CD14-positive monocyte (primary cell): ENCODE measurements around the gene TPPP. TPM values are rescaled to one million over a fixed set of nuclear protein-coding genes. Genes with fewer than 3 reads are reported as not detected.

Experiments
- DNase-seq, 3 donors: peaks; one replicate each; pipeline ENCODE4 v3.0.0-alpha.2; 2011 to 2022
- H2AFZ ChIP-seq: 2 replicates; pipeline ENCODE4 v1.6.0; 2012; ENCODE audit warnings: mild to moderate bottlenecking, low read depth, low read length, inconsistent platforms; ENCODE audit not compliant: insufficient read depth, poor library complexity, severe bottlenecking
- H3K27ac ChIP-seq, 2 donors: 1 replicate in 1 of 2; 2 replicates in 1 of 2; pipeline ENCODE4 v1.5.1; 2012 to 2013; ENCODE audit warnings: low read length in 2 of 2, control low read depth in 1 of 2, inconsistent platforms in 1 of 2, low read depth in 1 of 2, mild to moderate bottlenecking in 1 of 2
- H3K27me3 ChIP-seq, 2 donors: one replicate each; pipeline versions ENCODE4 v1.6.0 to v1.6.1; 2011 to 2013; ENCODE audit warnings: low read length in 2 of 2; ENCODE audit not compliant: control insufficient read depth in 2 of 2, insufficient read depth in 2 of 2
- H3K36me3 ChIP-seq, 2 donors: replicated peaks in 1 of 2; 1 replicate in 1 of 2; 2 replicates in 1 of 2; pipeline versions ENCODE4 v1.5.1 to v1.6.1; 2012 to 2013; ENCODE audit warnings: low read length in 2 of 2, control low read depth in 1 of 2, inconsistent platforms in 1 of 2, mild to moderate bottlenecking in 1 of 2; ENCODE audit not compliant: insufficient read depth in 2 of 2, control insufficient read depth in 1 of 2
- H3K4me1 ChIP-seq, 2 donors: 1 replicate in 1 of 2; 2 replicates in 1 of 2; pipeline versions ENCODE4 v1.5.1 to v1.6.1; 2012 to 2013; ENCODE audit warnings: low read length in 2 of 2, control low read depth in 1 of 2, inconsistent platforms in 1 of 2, mild to moderate bottlenecking in 1 of 2, moderate library complexity in 1 of 2; ENCODE audit not compliant: insufficient read depth in 2 of 2, control insufficient read depth in 1 of 2
- H3K4me2 ChIP-seq: replicated peaks from 2 replicates; pipeline ENCODE3; 2012; ENCODE audit warnings: low read length, moderate library complexity, mild to moderate bottlenecking; ENCODE audit not compliant: poor library complexity, severe bottlenecking; ENCODE audit errors: extremely low read depth
- H3K4me3 ChIP-seq, 3 experiments: fragments of 200-600 bp in 1 of 3; sonication (generic) in 1 of 3; replicated peaks in 1 of 3; 1 replicate in 2 of 3; 2 replicates in 1 of 3; pipeline ENCODE4 v1.5.1; 2011 to 2013; ENCODE audit warnings: low read length in 3 of 3, mild to moderate bottlenecking in 3 of 3, control low read depth in 2 of 3, low read depth in 2 of 3, inconsistent platforms in 1 of 3, moderate library complexity in 1 of 3
- H3K79me2 ChIP-seq: 2 replicates; pipeline ENCODE4 v1.6.0; 2012; ENCODE audit warnings: mild to moderate bottlenecking, control low read depth, inconsistent platforms, low read length, moderate library complexity; ENCODE audit not compliant: insufficient read depth
- H3K9ac ChIP-seq: 2 replicates; pipeline ENCODE4 v1.6.0; 2017; ENCODE audit warnings: low read length, mild to moderate bottlenecking; ENCODE audit not compliant: insufficient read depth, poor library complexity, severe bottlenecking
- H3K9me3 ChIP-seq, 2 donors: replicated peaks in 1 of 2; 1 replicate in 1 of 2; 2 replicates in 1 of 2; pipeline versions ENCODE4 v1.5.1 to v1.6.1; 2012 to 2013; ENCODE audit warnings: low read length in 2 of 2, control low read depth in 1 of 2; ENCODE audit not compliant: control insufficient read depth in 1 of 2, insufficient read depth in 1 of 2
- H4K20me1 ChIP-seq: 2 replicates; pipeline ENCODE4 v1.6.0; 2012; ENCODE audit warnings: mild to moderate bottlenecking, low read length, control low read depth, moderate library complexity; ENCODE audit not compliant: insufficient read depth
- H3K27ac Mint-ChIP-seq, 7 donors: one replicate each; pipeline ENCODE4 v1.8.0; 2020; ENCODE audit warnings: mild to moderate bottlenecking in 7 of 7, mixed read lengths in 7 of 7, moderate library complexity in 6 of 7, inconsistent platforms in 2 of 7
- H3K27me3 Mint-ChIP-seq, 3 donors: one replicate each; pipeline ENCODE4 v1.8.0; 2021 to 2022; ENCODE audit warnings: low read depth in 3 of 3, mild to moderate bottlenecking in 3 of 3, mixed read lengths in 3 of 3, moderate library complexity in 3 of 3, inconsistent platforms in 1 of 3
- H3K36me3 Mint-ChIP-seq, 2 donors: one replicate each; pipeline ENCODE4 v1.8.0; 2020; ENCODE audit warnings: mixed read lengths in 2 of 2, inconsistent platforms in 1 of 2, mild to moderate bottlenecking in 1 of 2
- H3K4me1 Mint-ChIP-seq: one replicate; pipeline ENCODE4 v1.8.0; 2020; ENCODE audit warnings: mild to moderate bottlenecking, mixed read lengths
- H3K4me3 Mint-ChIP-seq, 2 donors: one replicate each; pipeline ENCODE4 v1.8.0; 2020; ENCODE audit warnings: mild to moderate bottlenecking in 2 of 2, mixed read lengths in 2 of 2, moderate library complexity in 1 of 2
- H3K9me3 Mint-ChIP-seq, 7 donors: one replicate each; pipeline ENCODE4 v1.8.0; 2020 to 2022; ENCODE audit warnings: mixed read lengths in 7 of 7, mild to moderate bottlenecking in 6 of 7, moderate library complexity in 6 of 7, inconsistent platforms in 2 of 7
- WGBS: methylation state at CpG from one replicate; pipeline ENCODE4 v1.1.5; 2013; ENCODE audit warnings: missing lambda C conversion rate; ENCODE audit not compliant: insufficient coverage; 5-methylcytosine and 5-hydroxymethylcytosine counted together
- intact Hi-C, 2 donors: fragments of 100-400 bp; cut with micrococcal nuclease; formaldehyde crosslinking; loops; one replicate each; pipeline versions ENCODE4 v1.15.0 to v1.15.1; 2023
- polyA plus RNA-seq, 3 donors: library from polyadenylated mRNA; depleted of rRNA in 1 of 3; unstranded in 2 of 3; stranded (reverse) in 1 of 3; fragments of 300-500 nt in 2 of 3; fragments of >200 nt in 1 of 3; fragmentation: Illumina TruSeq in 2 of 3; gene quantifications; 1 replicate in 2 of 3; 2 replicates in 1 of 3; pipeline ENCODE4 v1.2.3, GENCODE V29; 2012 to 2021
- TF ChIP-seq, protein P1 (sequence below): fragments of 200-600 bp; IDR thresholded peaks from one replicate; pipeline ENCODE4 v1.8.0; 2022; ENCODE audit warnings: antibody characterized with exemption, mild to moderate bottlenecking

Gene TPPP
- polyA plus RNA-seq, 3 donors = 0.02 to 0.17 (median 0.06) TPM

DNA sequence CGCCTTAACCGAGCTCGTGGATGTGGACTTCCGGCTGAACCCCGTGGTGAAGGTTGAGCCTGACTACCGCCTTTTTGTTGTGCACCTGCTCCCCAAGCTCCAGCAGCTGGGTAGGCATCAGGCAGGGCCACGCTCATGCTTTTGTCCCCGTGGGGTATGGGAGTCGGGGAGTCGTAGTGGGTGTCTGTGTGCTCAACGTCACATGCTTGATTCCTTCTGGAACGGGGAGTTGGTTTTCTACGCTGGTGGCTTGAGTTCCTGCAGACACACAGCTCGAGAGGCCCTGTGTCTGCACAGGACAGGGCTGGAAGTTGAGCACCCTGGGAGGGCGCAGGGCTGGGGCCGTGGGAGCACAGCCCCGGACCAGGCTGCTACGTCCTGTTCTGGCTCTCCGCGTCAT, 73.0 kb downstream of the TPPP start:
- Histone ChIP-seq H3K4me2 (no peak overlapping the region), H3K9me3 (no peaks in the 10 kb centered on the region), H3K4me1 (no peaks in the 10 kb centered on the region), H3K9ac (no peak overlapping the region), H4K20me1 (no peaks in the 10 kb centered on the region), H3K4me3 (no peak overlapping the region), H3K79me2 (peaks cover 17% of the 10 kb centered on the region), H3K27ac (no peak overlapping the region), H2AFZ (no peak overlapping the region), H3K36me3 (peaks cover 14 to 39% of the 10 kb centered on the region in 2 donors), H3K27me3 (no peaks in the 10 kb centered on the region)
- Mint-ChIP-seq H3K9me3 (peaks cover 0 to 5% (median 4%) of the 10 kb centered on the region in 7 donors), H3K36me3 (peaks cover 56 to 64% of the 10 kb centered on the region in 2 donors), H3K4me1 (no peaks in the 10 kb centered on the region), H3K4me3 (no peak overlapping the region), H3K27me3 (peaks cover 0 to 2% (median 0%) of the 10 kb centered on the region in 3 donors), H3K27ac (no peak overlapping the region)
- over 99% methylated on average over 20 of the region's 20 CpGs for WGBS
- TF ChIP-seq, protein P1, sequence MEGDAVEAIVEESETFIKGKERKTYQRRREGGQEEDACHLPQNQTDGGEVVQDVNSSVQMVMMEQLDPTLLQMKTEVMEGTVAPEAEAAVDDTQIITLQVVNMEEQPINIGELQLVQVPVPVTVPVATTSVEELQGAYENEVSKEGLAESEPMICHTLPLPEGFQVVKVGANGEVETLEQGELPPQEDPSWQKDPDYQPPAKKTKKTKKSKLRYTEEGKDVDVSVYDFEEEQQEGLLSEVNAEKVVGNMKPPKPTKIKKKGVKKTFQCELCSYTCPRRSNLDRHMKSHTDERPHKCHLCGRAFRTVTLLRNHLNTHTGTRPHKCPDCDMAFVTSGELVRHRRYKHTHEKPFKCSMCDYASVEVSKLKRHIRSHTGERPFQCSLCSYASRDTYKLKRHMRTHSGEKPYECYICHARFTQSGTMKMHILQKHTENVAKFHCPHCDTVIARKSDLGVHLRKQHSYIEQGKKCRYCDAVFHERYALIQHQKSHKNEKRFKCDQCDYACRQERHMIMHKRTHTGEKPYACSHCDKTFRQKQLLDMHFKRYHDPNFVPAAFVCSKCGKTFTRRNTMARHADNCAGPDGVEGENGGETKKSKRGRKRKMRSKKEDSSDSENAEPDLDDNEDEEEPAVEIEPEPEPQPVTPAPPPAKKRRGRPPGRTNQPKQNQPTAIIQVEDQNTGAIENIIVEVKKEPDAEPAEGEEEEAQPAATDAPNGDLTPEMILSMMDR = no peak
- intact Hi-C loops = no loop called here
- no peak for DNase-seq

DNA sequence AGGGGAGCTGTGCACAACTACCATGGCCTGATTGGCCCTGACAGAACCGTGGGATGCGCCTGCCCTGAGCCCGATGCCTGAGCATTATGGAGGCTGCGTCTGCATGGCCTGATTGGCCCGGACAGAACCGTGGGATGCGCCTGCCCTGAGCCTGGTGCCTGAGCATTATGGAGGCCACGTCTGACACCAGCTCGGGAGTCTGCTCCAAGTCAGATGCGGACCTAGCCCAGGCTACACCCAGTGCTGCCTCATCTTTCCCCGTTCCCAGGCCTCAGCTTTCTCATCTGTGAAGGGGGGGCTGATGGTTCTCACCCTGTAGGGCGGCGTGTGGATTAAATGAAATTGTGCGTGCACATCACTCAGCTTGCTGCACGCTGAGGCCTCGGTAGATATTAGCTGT, 73.7 kb downstream of the TPPP start:
- Histone ChIP-seq H3K79me2 (peaks cover 22% of the 10 kb centered on the region), H3K9ac (no peak overlapping the region), H3K27ac (no peak overlapping the region), H3K27me3 (no peaks in the 10 kb centered on the region), H2AFZ (no peak overlapping the region), H3K4me3 (no peak overlapping the region), H3K9me3 (no peaks in the 10 kb centered on the region), H3K36me3 (peaks cover 14 to 32% of the 10 kb centered on the region in 2 donors), H3K4me1 (peaks cover 1 to 6% of the 10 kb centered on the region in 2 donors), H4K20me1 (no peaks in the 10 kb centered on the region), H3K4me2 (no peak overlapping the region)
- DNase-seq = no peak
- peak overlapping the region in 1 of 7 donors; percentile 10 for H3K27ac Mint-ChIP-seq
- intact Hi-C loops = loop anchor here (10.0 kb wide), 4 partner anchors 175 to 1175 kb away; partner anchors contain the start of genes EXOC3 (in 1 of the 2), MRPL36 (in 1 of the 2) and PDCD6 (in 1 of the 2)
- 100% methylated on average over 10 of the region's 16 CpGs for WGBS
- H3K4me1 Mint-ChIP-seq = peaks cover 6% of the 10 kb centered on the region
- H3K4me3 Mint-ChIP-seq = no peak overlapping the region
- TF ChIP-seq, protein P1 = no peak
- H3K36me3 Mint-ChIP-seq = peaks cover 50 to 57% of the 10 kb centered on the region in 2 donors
- peaks cover 0 to 2% (median 0%) of the 10 kb centered on the region in 3 donors for H3K27me3 Mint-ChIP-seq
- H3K9me3 Mint-ChIP-seq = peaks cover 0 to 6% (median 4%) of the 10 kb centered on the region in 7 donors
